T-cell (primary cell): Measurements from ENCODE around the gene CEBPE. TPM values are rescaled to one million over a fixed set of nuclear protein-coding genes. Genes with fewer than 3 reads are reported as not detected.

ENCODE experiments used
- ATAC-seq, 4 experiments: fragments of 200-7000 bp in 3 of 4; fragments of 150-1000 bp in 1 of 4; cut with Tn5 transposase; replicated peaks in 1 of 4; 1 replicate in 3 of 4; 2 replicates in 1 of 4; pipeline ENCODE4 v1.10.0; 2021; ENCODE audit warnings: moderate library complexity in 3 of 4, mild to moderate bottlenecking in 2 of 4, moderate number of reproducible peaks in 1 of 4
- CTCF ChIA-PET, 2 donors: fragments of 300-600 bp; sonication (Branson Sonifier 250); formaldehyde crosslinking; loops; one replicate each; lab custom pipeline; 2022; ENCODE audit warnings: antibody characterized with exemption in 2 of 2; lab: Charles Lee
- POLR2A ChIA-PET, 2 donors: fragments of 300-600 bp; sonication (Branson Sonifier 250); formaldehyde crosslinking; loops; one replicate each; lab custom pipeline; 2022; ENCODE audit warnings: antibody characterized with exemption in 2 of 2; lab: Charles Lee
- DNase-seq, 35 experiments: peaks; one replicate each; pipeline versions ENCODE4 v3.0.0 to v3.0.0-alpha.2; 2013 to 2023
- H3K27ac ChIP-seq: one replicate; pipeline ENCODE4 v1.5.1; 2013; ENCODE audit warnings: low read length
- H3K27me3 ChIP-seq, 2 experiments: replicated peaks in 1 of 2; 1 replicate in 1 of 2; 2 replicates in 1 of 2; pipeline versions ENCODE4 v1.6.1 to v1.7.0; 2013; ENCODE audit warnings: low read length in 1 of 2, mixed read lengths in 1 of 2; ENCODE audit not compliant: control insufficient read depth in 2 of 2, insufficient read depth in 2 of 2; ENCODE audit errors: extremely low read depth in 1 of 2
- H3K36me3 ChIP-seq, 2 donors: 1 replicate in 1 of 2; 2 replicates in 1 of 2; pipeline versions ENCODE4 v1.6.1 to v1.7.0; 2013; ENCODE audit warnings: low read length in 1 of 2; ENCODE audit not compliant: control insufficient read depth in 2 of 2, insufficient read depth in 1 of 2; ENCODE audit errors: extremely low read depth in 1 of 2
- H3K4me1 ChIP-seq, 2 experiments: 1 replicate in 1 of 2; 2 replicates in 1 of 2; pipeline versions ENCODE4 v1.6.1 to v1.7.0; 2013; ENCODE audit warnings: low read length in 2 of 2, mixed read lengths in 1 of 2; ENCODE audit not compliant: insufficient read depth in 2 of 2, control insufficient read depth in 1 of 2; ENCODE audit errors: extremely low read depth in 1 of 2
- H3K4me3 ChIP-seq, 2 donors: 1 replicate in 1 of 2; 2 replicates in 1 of 2; pipeline versions ENCODE4 v1.5.1 to v1.7.0; 2013; ENCODE audit warnings: mild to moderate bottlenecking in 2 of 2, low read length in 1 of 2, moderate library complexity in 1 of 2; ENCODE audit not compliant: control insufficient read depth in 1 of 2; ENCODE audit errors: extremely low read depth in 1 of 2
- H3K9me3 ChIP-seq: 2 replicates; pipeline ENCODE4 v1.7.0; 2013
- H3K27ac Mint-ChIP-seq, 2 donors: one replicate each; pipeline ENCODE4 v1.8.0; 2020 to 2021; ENCODE audit warnings: mild to moderate bottlenecking in 2 of 2, mixed read lengths in 2 of 2
- H3K27me3 Mint-ChIP-seq, 2 donors: one replicate each; pipeline ENCODE4 v1.8.0; 2021 to 2022; ENCODE audit warnings: mixed read lengths in 2 of 2
- H3K36me3 Mint-ChIP-seq: one replicate; pipeline ENCODE4 v1.8.0; 2021; ENCODE audit warnings: mixed read lengths
- H3K4me1 Mint-ChIP-seq, 3 donors: one replicate each; pipeline ENCODE4 v1.8.0; 2020 to 2022; ENCODE audit warnings: mixed read lengths in 3 of 3, mild to moderate bottlenecking in 1 of 3
- H3K4me3 Mint-ChIP-seq, 3 donors: one replicate each; pipeline ENCODE4 v1.8.0; 2020 to 2022; ENCODE audit warnings: mild to moderate bottlenecking in 3 of 3, mixed read lengths in 3 of 3, moderate library complexity in 3 of 3
- H3K9me3 Mint-ChIP-seq, 3 donors: one replicate each; pipeline ENCODE4 v1.8.0; 2020 to 2022; ENCODE audit warnings: mixed read lengths in 3 of 3
- WGBS: methylation state at CpG from one replicate; pipeline ENCODE4 v1.1.5; 2013; ENCODE audit warnings: missing lambda C conversion rate; ENCODE audit not compliant: insufficient coverage; 5-methylcytosine and 5-hydroxymethylcytosine counted together
- total RNA-seq, 35 experiments: library from RNA in 6 of 35; stranded (reverse) in 6 of 35; fragments of 120-200 nt in 1 of 35; gene quantifications; one replicate each; pipeline versions ENCODE4 v1.2.1 to v1.2.4 and lab custom pipeline; 2013 to 2026

CEBPE gene
- total RNA-seq, 5 donors from 2014 or later (not counting 1 experiment from before 2014, with no cell fraction given): 0.33 to 0.82 (median 0.53) TPM

DNA sequence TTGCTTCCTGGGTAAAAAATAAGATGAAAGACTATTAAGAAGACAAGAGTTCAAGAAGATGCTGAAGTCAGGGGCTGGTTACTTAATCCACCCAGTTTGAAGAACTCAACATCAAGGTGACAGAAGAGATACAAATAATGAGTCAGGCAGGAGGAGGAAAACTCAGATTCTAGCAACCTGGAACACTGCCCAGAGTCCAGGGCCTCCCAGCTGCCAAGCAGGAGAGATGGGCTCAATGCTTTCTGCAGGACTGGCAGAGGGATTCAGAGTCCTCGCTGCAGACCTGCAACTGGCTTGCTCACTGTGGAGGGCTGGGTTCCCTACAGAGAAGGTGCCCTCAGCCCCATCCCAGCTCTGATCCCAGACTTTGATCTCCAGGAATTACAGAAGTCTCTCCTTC, 28.6 kb upstream of the CEBPE start:
- no peaks in the 10 kb centered on the region for H3K36me3 Mint-ChIP-seq
- no peak for DNase-seq
- POLR2A ChIA-PET: interaction anchor here in 1 of 2 donors (0.7 kb wide), 1 partner anchor 26 kb away, joined by 3 read pairs; no protein-coding TSS in a partner anchor
- CTCF ChIA-PET: no interaction called here
- no peaks in the 10 kb centered on the region for H3K4me1 Mint-ChIP-seq
- Histone ChIP-seq H3K4me1 (no peaks in the 10 kb centered on the region), H3K36me3 (no peaks in the 10 kb centered on the region), H3K27ac (no peak overlapping the region), H3K9me3 (no peaks in the 10 kb centered on the region), H3K27me3 (peaks cover 0 to 28% of the 10 kb centered on the region in 2 experiments), H3K4me3 (no peak overlapping the region)
- H3K27me3 Mint-ChIP-seq: peaks cover 12 to 24% of the 10 kb centered on the region in 2 donors
- no peaks in the 10 kb centered on the region for H3K9me3 Mint-ChIP-seq
- no peak overlapping the region for H3K4me3 Mint-ChIP-seq
- no peak overlapping the region for H3K27ac Mint-ChIP-seq
- ATAC-seq: no peak
- WGBS: 78% methylated on average over 1 of the region's 1 CpG

- H3K4me1 Mint-ChIP-seq: no peaks in the 10 kb centered on the region
- ChIA-PET CTCF (no interaction called here), POLR2A (no interaction called here)
- H3K27ac ChIP-seq: no peak overlapping the region
- 67% methylated on average over 2 of the region's 4 CpGs for WGBS
- H3K4me3 ChIP-seq: no peak overlapping the region
- H3K27me3 Mint-ChIP-seq: peaks cover 12 to 24% of the 10 kb centered on the region in 2 donors
- ATAC-seq (no peak), DNase-seq (no peak)
- no peaks in the 10 kb centered on the region for H3K9me3 ChIP-seq
- no peak overlapping the region for H3K27ac Mint-ChIP-seq
- H3K27me3 ChIP-seq: peaks cover 0 to 23% of the 10 kb centered on the region in 2 experiments
- no peaks in the 10 kb centered on the region for H3K4me1 ChIP-seq
- no peaks in the 10 kb centered on the region for H3K9me3 Mint-ChIP-seq
- no peaks in the 10 kb centered on the region for H3K36me3 Mint-ChIP-seq
- no peaks in the 10 kb centered on the region for H3K36me3 ChIP-seq
- no peak overlapping the region for H3K4me3 Mint-ChIP-seq
These were observed 27.9 kb upstream of the CEBPE start for GRCh38 chr14:23146980-23147379.

- Histone ChIP-seq H3K9me3 (no peaks in the 10 kb centered on the region), H3K4me3 (no peak overlapping the region), H3K27me3 (peaks cover 0 to 18% of the 10 kb centered on the region in 2 experiments), H3K27ac (no peak overlapping the region), H3K36me3 (no peaks in the 10 kb centered on the region), H3K4me1 (no peaks in the 10 kb centered on the region)
- CTCF ChIA-PET: no interaction called here
- no peak overlapping the region for H3K27ac Mint-ChIP-seq
- H3K36me3 Mint-ChIP-seq: no peaks in the 10 kb centered on the region
- POLR2A ChIA-PET: no interaction called here
- H3K4me1 Mint-ChIP-seq: no peaks in the 10 kb centered on the region
- ATAC-seq: no peak
- no peak overlapping the region for H3K4me3 Mint-ChIP-seq
- H3K9me3 Mint-ChIP-seq: no peaks in the 10 kb centered on the region
- no CpG with 5 or more reads among the region's 2 CpGs for WGBS
- DNase-seq: no peak
- peaks cover 12 to 24% of the 10 kb centered on the region in 2 donors for H3K27me3 Mint-ChIP-seq
These were observed 27.4 kb upstream of the CEBPE start for GRCh38 chr14:23146351-23146910.

DNA sequence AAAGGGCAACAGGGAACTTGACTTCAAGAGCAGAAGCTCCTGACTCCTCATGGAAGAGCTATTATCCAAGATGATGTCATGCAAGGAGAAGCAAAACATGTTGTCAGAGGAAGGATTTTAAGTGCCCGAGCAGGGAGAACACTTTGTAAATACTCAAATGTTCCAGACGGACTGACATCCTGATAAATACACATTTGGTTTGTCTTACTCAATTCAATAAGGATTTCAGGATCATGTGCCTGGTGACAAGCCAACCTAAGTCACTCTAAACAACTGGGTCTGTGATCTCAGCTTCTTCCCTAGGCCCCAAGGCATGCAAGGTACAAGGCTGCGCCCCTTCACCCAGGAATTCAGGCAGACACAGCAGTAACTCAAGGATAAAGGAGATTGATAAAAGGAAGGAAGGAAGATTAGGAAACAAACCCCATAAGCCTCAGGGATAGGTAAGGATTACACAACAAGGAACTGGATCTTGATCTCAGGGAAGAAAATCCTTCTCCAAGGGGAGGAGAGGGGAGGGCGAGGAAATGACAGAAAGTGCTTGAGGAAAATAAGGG, 26.8 kb upstream of the CEBPE start:
- Histone ChIP-seq H3K27me3 (peaks cover 0 to 13% of the 10 kb centered on the region in 2 experiments), H3K27ac (no peak overlapping the region), H3K9me3 (no peaks in the 10 kb centered on the region), H3K4me3 (no peak overlapping the region), H3K4me1 (no peaks in the 10 kb centered on the region), H3K36me3 (no peaks in the 10 kb centered on the region)
- ATAC-seq: no peak
- H3K4me3 Mint-ChIP-seq: no peak overlapping the region
- H3K27me3 Mint-ChIP-seq: peaks cover 12 to 24% of the 10 kb centered on the region in 2 donors
- ChIA-PET CTCF (no interaction called here), POLR2A (no interaction called here)
- H3K9me3 Mint-ChIP-seq: no peaks in the 10 kb centered on the region
- WGBS: no CpG with 5 or more reads among the region's 4 CpGs
- DNase-seq: no peak
- H3K4me1 Mint-ChIP-seq: no peaks in the 10 kb centered on the region
- H3K36me3 Mint-ChIP-seq: no peaks in the 10 kb centered on the region
- no peak overlapping the region for H3K27ac Mint-ChIP-seq

DNA sequence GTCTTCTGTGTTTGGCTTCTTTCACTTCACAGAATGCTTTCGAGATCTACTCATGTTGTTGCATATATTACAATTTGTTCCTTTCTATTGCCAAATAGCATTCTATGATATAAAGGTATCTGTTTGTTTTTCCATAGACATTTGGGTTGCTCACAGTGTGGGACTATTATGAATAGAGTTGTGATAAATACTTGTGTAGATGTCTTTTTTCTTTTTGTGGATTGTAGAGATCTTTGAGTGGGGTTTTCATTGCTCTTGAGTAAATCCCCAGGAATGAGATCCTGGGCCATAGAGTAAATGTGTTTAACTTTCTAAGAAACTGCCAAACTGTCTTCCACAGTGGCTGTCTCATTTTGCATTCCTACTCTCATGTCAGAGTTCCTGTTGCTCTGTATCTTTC, 24.9 kb upstream of the CEBPE start:
- H3K27ac ChIP-seq: no peak overlapping the region
- H3K36me3 ChIP-seq: no peaks in the 10 kb centered on the region
- ATAC-seq (no peak), DNase-seq (no peak)
- H3K4me1 ChIP-seq: no peaks in the 10 kb centered on the region
- Mint-ChIP-seq H3K27me3 (peaks cover 10 to 18% of the 10 kb centered on the region in 2 donors), H3K4me1 (no peaks in the 10 kb centered on the region), H3K27ac (no peak overlapping the region), H3K9me3 (no peaks in the 10 kb centered on the region), H3K4me3 (no peak overlapping the region), H3K36me3 (no peaks in the 10 kb centered on the region)
- no peaks in the 10 kb centered on the region for H3K9me3 ChIP-seq
- ChIA-PET POLR2A (no interaction called here), CTCF (no interaction called here)
- H3K4me3 ChIP-seq: no peak overlapping the region
- peaks cover 0 to 14% of the 10 kb centered on the region in 2 experiments for H3K27me3 ChIP-seq
- WGBS: no CpG with 5 or more reads among the region's 1 CpG

GRCh38 chr14:23142826-23143225, 23.8 kb upstream of the CEBPE start:
- Histone ChIP-seq H3K27me3 (peaks cover 0 to 14% of the 10 kb centered on the region in 2 experiments), H3K9me3 (no peaks in the 10 kb centered on the region), H3K36me3 (no peaks in the 10 kb centered on the region), H3K4me1 (no peaks in the 10 kb centered on the region), H3K27ac (no peak overlapping the region), H3K4me3 (no peak overlapping the region)
- ChIA-PET CTCF (interaction anchor here in 1 of 2 donors (0.5 kb wide), 1 partner anchor 34 kb away, joined by 3 read pairs; no protein-coding TSS in a partner anchor), POLR2A (no interaction called here)
- no peak for DNase-seq
- H3K27me3 Mint-ChIP-seq: peaks cover 10 to 11% of the 10 kb centered on the region in 2 donors
- H3K27ac Mint-ChIP-seq: no peak overlapping the region
- H3K36me3 Mint-ChIP-seq: no peaks in the 10 kb centered on the region
- no peaks in the 10 kb centered on the region for H3K4me1 Mint-ChIP-seq
- no peak for ATAC-seq
- H3K9me3 Mint-ChIP-seq: no peaks in the 10 kb centered on the region
- 100% methylated on average over 2 of the region's 4 CpGs for WGBS
- H3K4me3 Mint-ChIP-seq: no peak overlapping the region
